ENCODE data around the gene ATP6V0D1. TPM values are rescaled to one million over a fixed set of nuclear protein-coding genes. Genes with fewer than 3 reads are reported as not detected.
A peak's percentile ranks its signal among the peaks of the same experiment; 100 is the strongest.
"Not testable (repeated sequence)": the region's sequence is repeated elsewhere in the genome, so short reads cannot be mapped to it uniquely, and the experiment has no call there.

Gene ATP6V0D1
- 100 to 1,000 TPM in 1 of 4 donors, 10 to 100 TPM in 3; 82.6 to 104 (median 91.2) TPM for polyA plus RNA-seq (ENCODE audit: insufficient read length in 4 of 4)

GRCh38 chr16:67480833-67481560, at the start of gene ATP6V0D1:
Gene ATP6V0D1 (minus strand): TSS chr16:67481157. CDS start chr16:67481086, 71 bp downstream.
- peak; percentile 93 to 100 (median 95) for DNase-seq (ENCODE audit: low read depth in 4 of 4, low spot score in 3 of 4)

GRCh38 chr16:67530013-67530939, 49.3 kb upstream of the ATP6V0D1 start:
- no peak for DNase-seq (ENCODE audit: low read depth in 4 of 4, low spot score in 3 of 4)

- no peak for DNase-seq (ENCODE audit: low read depth in 4 of 4, low spot score in 3 of 4)
Measured at GRCh38 chr16:67529582-67530012, 48.6 kb upstream of the ATP6V0D1 start.

- DNase-seq (ENCODE audit: low read depth in 4 of 4, low spot score in 3 of 4), result no peak
Measured at GRCh38 chr16:67528870-67529581, 48.1 kb upstream of the ATP6V0D1 start.

- no peak for DNase-seq (ENCODE audit: low read depth in 4 of 4, low spot score in 3 of 4)
Measured at GRCh38 chr16:67528222-67528869, 47.4 kb upstream of the ATP6V0D1 start, which contains the start of gene RIPOR1. Gene RIPOR1 (plus strand): TSS chr16:67528829. CDS start chr16:67538447, 9,618 bp downstream.

GRCh38 chr16:67526149-67526791, 45.3 kb upstream of the ATP6V0D1 start:
- no peak for DNase-seq (ENCODE audit: low read depth in 4 of 4, low spot score in 3 of 4)

GRCh38 chr16:67525176-67525860, 44.4 kb upstream of the ATP6V0D1 start:
- no peak for DNase-seq (ENCODE audit: low read depth in 4 of 4, low spot score in 3 of 4)

GRCh38 chr16:67521095-67521804, 40.3 kb upstream of the ATP6V0D1 start:
- DNase-seq (ENCODE audit: low read depth in 4 of 4, low spot score in 3 of 4), result peak; percentile 92 to 96 (median 95)

- DNase-seq (ENCODE audit: low read depth in 4 of 4, low spot score in 3 of 4), result no peak
Measured at GRCh38 chr16:67519242-67519641, 38.3 kb upstream of the ATP6V0D1 start.

GRCh38 chr16:67518676-67519075, 37.7 kb upstream of the ATP6V0D1 start:
- no peak for DNase-seq (ENCODE audit: low read depth in 4 of 4, low spot score in 3 of 4)

- DNase-seq (ENCODE audit: low read depth in 4 of 4, low spot score in 3 of 4), result no peak
Measured at GRCh38 chr16:67517661-67518423, 36.9 kb upstream of the ATP6V0D1 start.

- DNase-seq (ENCODE audit: low read depth in 4 of 4, low spot score in 3 of 4), result no peak
Measured at GRCh38 chr16:67517155-67517445, 36.1 kb upstream of the ATP6V0D1 start.

GRCh38 chr16:67516296-67517154, 35.6 kb upstream of the ATP6V0D1 start:
- DNase-seq (ENCODE audit: low read depth in 4 of 4, low spot score in 3 of 4), result no peak

- no peak for DNase-seq (ENCODE audit: low read depth in 4 of 4, low spot score in 3 of 4)
Measured at GRCh38 chr16:67514382-67514828, 33.4 kb upstream of the ATP6V0D1 start.

- not testable (repeated sequence) for DNase-seq (ENCODE audit: low read depth in 4 of 4, low spot score in 3 of 4)
Measured at GRCh38 chr16:67513892-67514291, 32.9 kb upstream of the ATP6V0D1 start.

- DNase-seq (ENCODE audit: low read depth in 4 of 4, low spot score in 3 of 4), result no peak
Measured at GRCh38 chr16:67509016-67509415, 28.1 kb upstream of the ATP6V0D1 start.

- no peak for DNase-seq (ENCODE audit: low read depth in 4 of 4, low spot score in 3 of 4)
Measured at GRCh38 chr16:67506468-67506867, 25.5 kb upstream of the ATP6V0D1 start.
